ENCODE results near the gene TF.

Gene TF

GRCh38 chr3:133829310-133829707 lies 83.1 kb downstream of the TF start:
- no peak overlapping the region for H3K27ac Mint-ChIP-seq
- DNase-seq (ENCODE audit: low spot score in 2 of 2) (no peak), ATAC-seq (no peak)

GRCh38 chr3:133830071-133830470 lies 83.9 kb downstream of the TF start:
- Mint-ChIP-seq H3K27ac (peak overlapping the region; percentile 12), H3K36me3 (peaks cover 21% of the 10 kb centered on the region), H3K4me1 (peaks cover 3% of the 10 kb centered on the region), H3K9me3 (no peaks in the 10 kb centered on the region), H3K4me3 (no peak overlapping the region)
- ATAC-seq: no peak
- DNase-seq (ENCODE audit: low spot score in 2 of 2): no peak

More at GRCh38 chr3:133829310-133829707, 83.1 kb downstream of the TF start:
- Mint-ChIP-seq H3K4me1 (peaks cover 5% of the 10 kb centered on the region), H3K4me3 (no peak overlapping the region), H3K36me3 (peaks cover 25% of the 10 kb centered on the region), H3K9me3 (no peaks in the 10 kb centered on the region)

- Mint-ChIP-seq H3K4me1 (no peaks in the 10 kb centered on the region), H3K36me3 (peaks cover 5% of the 10 kb centered on the region), H3K4me3 (no peak overlapping the region), H3K27ac (no peak overlapping the region), H3K9me3 (no peaks in the 10 kb centered on the region)
- ATAC-seq (no peak), DNase-seq (ENCODE audit: low spot score in 2 of 2) (no peak)
Measured at GRCh38 chr3:133831966-133832801, 86.0 kb downstream of the TF start.

- ATAC-seq: no peak
- H3K27ac Mint-ChIP-seq: peak overlapping the region; percentile 57
- no peaks in the 10 kb centered on the region for H3K9me3 Mint-ChIP-seq
- H3K4me1 Mint-ChIP-seq: no peaks in the 10 kb centered on the region
- peaks cover 5% of the 10 kb centered on the region for H3K36me3 Mint-ChIP-seq
- H3K4me3 Mint-ChIP-seq: no peak overlapping the region
- no peak for DNase-seq (ENCODE audit: low spot score in 2 of 2)
Measured at GRCh38 chr3:133832802-133833144, 86.6 kb downstream of the TF start.

- ATAC-seq: no peak
- H3K36me3 Mint-ChIP-seq: peaks cover 5% of the 10 kb centered on the region
- H3K9me3 Mint-ChIP-seq: no peaks in the 10 kb centered on the region
- H3K4me3 Mint-ChIP-seq: no peak overlapping the region
- no peaks in the 10 kb centered on the region for H3K4me1 Mint-ChIP-seq
- DNase-seq (ENCODE audit: low spot score in 2 of 2): no peak
- H3K27ac Mint-ChIP-seq: peak overlapping the region; percentile 57
Measured at GRCh38 chr3:133833267-133833666, 87.1 kb downstream of the TF start.

- DNase-seq (ENCODE audit: low spot score in 2 of 2) (no peak), ATAC-seq (no peak)
- Mint-ChIP-seq H3K27ac (peak overlapping the region; percentile 57), H3K36me3 (peaks cover 5% of the 10 kb centered on the region), H3K4me3 (no peak overlapping the region), H3K9me3 (no peaks in the 10 kb centered on the region), H3K4me1 (no peaks in the 10 kb centered on the region)
Measured at GRCh38 chr3:133833880-133834620, 87.9 kb downstream of the TF start.

DNA sequence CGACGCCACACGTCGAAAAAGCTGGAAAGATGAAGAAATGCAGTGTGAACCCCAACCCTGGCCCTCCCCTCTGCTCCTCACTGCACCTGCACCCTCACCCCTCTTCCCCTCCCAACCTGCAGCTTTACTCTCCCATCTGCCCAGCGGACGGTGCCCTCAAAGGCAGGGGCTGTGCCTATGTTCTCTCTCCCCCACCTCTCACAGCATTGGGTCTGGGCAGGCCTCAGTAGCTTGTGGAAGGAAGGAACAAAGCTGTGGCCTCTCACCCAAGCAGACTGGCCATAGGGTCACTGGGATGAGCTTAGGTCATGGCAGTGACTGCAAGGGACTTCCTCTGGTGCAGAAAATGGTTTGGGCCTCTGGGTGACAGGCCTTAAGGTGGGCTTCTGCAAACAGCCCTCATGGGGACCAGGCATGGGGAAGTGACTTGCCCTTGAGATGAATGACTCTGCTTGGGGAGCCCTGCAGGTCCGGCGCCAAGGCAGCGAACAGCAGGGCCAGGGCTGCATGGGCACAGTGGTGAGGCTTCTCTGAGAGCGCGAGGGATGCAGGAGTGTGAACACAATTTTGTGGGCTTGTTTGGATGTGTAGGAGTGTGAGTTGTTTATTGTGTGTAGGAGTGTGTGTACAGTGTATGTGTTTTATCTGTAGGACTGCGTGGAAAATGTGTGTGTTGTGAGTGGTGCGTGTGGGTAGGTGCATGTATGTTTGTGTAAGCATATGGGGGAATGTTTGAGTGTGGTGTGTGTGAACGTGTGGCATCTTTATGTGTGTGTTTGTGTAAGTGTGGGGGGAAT lies 88.6 kb downstream of the TF start:
- ATAC-seq (no peak), DNase-seq (ENCODE audit: low spot score in 2 of 2) (no peak)
- Mint-ChIP-seq H3K4me1 (no peaks in the 10 kb centered on the region), H3K27ac (no peak overlapping the region), H3K9me3 (no peaks in the 10 kb centered on the region), H3K36me3 (peaks cover 12% of the 10 kb centered on the region), H3K4me3 (no peak overlapping the region)

GRCh38 chr3:133835418-133835743 lies 89.2 kb downstream of the TF start:
- no peak for ATAC-seq
- Mint-ChIP-seq H3K9me3 (no peaks in the 10 kb centered on the region), H3K36me3 (peaks cover 14% of the 10 kb centered on the region), H3K4me1 (no peaks in the 10 kb centered on the region), H3K4me3 (no peak overlapping the region), H3K27ac (no peak overlapping the region)
- DNase-seq (ENCODE audit: low spot score in 2 of 2): no peak

GRCh38 chr3:133835961-133836360 lies 89.8 kb downstream of the TF start:
- Mint-ChIP-seq H3K9me3 (no peaks in the 10 kb centered on the region), H3K27ac (no peak overlapping the region), H3K4me3 (no peak overlapping the region), H3K36me3 (peaks cover 14% of the 10 kb centered on the region), H3K4me1 (no peaks in the 10 kb centered on the region)
- no peak for ATAC-seq
- no peak for DNase-seq (ENCODE audit: low spot score in 2 of 2)

DNA sequence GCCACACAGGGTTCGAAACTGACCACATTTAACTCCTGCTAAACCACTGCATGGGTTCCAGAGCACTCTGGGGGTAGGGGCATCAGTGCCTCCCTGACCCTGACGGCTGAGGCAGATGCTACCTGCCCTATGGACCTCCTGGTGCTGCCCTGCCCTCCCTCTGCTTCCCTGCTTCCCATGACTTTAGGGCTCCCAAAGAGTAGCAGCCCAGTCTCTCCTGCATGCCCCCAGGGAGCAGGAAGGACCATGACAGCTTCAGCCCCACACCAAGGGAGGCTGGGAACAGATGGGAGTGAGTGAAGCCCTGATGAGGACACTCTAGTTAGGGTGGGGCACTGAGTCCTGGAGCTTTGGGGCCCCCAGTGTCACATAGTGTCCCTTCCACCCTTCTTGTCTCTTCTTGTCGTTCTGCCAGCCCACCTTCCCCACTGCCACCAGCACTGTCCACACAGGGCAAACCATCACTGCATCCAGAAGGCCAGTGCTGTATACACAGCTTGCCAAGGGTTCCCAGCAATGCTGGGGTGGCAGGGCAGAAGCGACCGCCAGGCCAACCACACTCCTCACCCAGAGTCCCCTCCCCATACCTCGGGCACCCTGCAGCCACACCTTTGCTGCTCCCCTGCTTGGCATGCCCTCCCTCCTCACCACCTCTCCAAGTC lies 90.4 kb downstream of the TF start:
- DNase-seq (ENCODE audit: low spot score in 2 of 2) (no peak), ATAC-seq (no peak)
- H3K36me3 Mint-ChIP-seq: peaks cover 14% of the 10 kb centered on the region
- H3K27ac Mint-ChIP-seq: peak overlapping the region; percentile 54
- H3K4me3 Mint-ChIP-seq: no peak overlapping the region
- no peaks in the 10 kb centered on the region for H3K4me1 Mint-ChIP-seq
- H3K9me3 Mint-ChIP-seq: no peaks in the 10 kb centered on the region

GRCh38 chr3:133837487-133838295 lies 91.5 kb downstream of the TF start:
- Mint-ChIP-seq H3K36me3 (peaks cover 14% of the 10 kb centered on the region), H3K4me1 (no peaks in the 10 kb centered on the region), H3K27ac (no peak overlapping the region), H3K9me3 (no peaks in the 10 kb centered on the region), H3K4me3 (no peak overlapping the region)
- ATAC-seq (no peak), DNase-seq (ENCODE audit: low spot score in 2 of 2) (no peak)

DNA sequence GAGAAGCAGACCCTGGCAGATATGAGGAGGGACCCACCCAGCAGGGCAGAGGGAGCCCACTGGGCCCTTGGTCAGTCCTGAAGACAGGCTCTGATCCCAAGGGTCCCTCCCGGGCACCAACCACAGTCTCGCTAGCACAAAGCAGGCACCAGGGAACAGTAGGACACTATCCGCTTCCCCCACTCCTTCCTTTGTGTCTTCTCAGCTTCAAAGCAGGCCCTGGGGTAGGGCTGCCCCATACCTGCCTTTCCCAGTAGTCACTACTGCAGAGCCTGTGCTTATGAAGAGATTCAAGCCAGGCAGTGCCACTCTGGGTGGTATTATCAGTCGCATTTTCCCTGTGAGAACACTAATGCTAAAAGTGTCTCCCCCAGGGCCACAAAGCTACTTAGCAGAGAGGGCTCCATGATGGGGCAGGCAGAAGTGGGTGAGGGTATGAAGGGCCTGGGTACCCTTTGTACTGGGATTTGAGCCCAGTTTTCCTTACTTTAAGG lies 92.2 kb downstream of the TF start:
- ATAC-seq (no peak), DNase-seq (ENCODE audit: low spot score in 2 of 2) (no peak)
- Mint-ChIP-seq H3K4me1 (no peaks in the 10 kb centered on the region), H3K27ac (no peak overlapping the region), H3K9me3 (no peaks in the 10 kb centered on the region), H3K36me3 (peaks cover 14% of the 10 kb centered on the region), H3K4me3 (no peak overlapping the region)

- DNase-seq (ENCODE audit: low spot score in 2 of 2): no peak
- Mint-ChIP-seq H3K27ac (peak overlapping the region; percentile 46), H3K9me3 (no peaks in the 10 kb centered on the region), H3K36me3 (peaks cover 8% of the 10 kb centered on the region), H3K4me3 (no peak overlapping the region), H3K4me1 (no peaks in the 10 kb centered on the region)
- ATAC-seq: no peak
Measured at GRCh38 chr3:133838916-133839800, 93.0 kb downstream of the TF start.
